Activated T-helper 1 cell treated with anti-CD3 and anti-CD28 coated beads, Interleukin-12 subunit alpha, Interleukin-12 subunit beta, Interleukin-2, Interleukin-4 antibody, amounts not matched to agents 30 ng/mL and 10 ng/mL and 1 ng/mL, durations not matched to agents 14 hours and 24 hours and 36 hours (primary cell): ENCODE data around the gene PRKAG3. TPM values are rescaled to one million over a fixed set of nuclear protein-coding genes. Genes with fewer than 3 reads are reported as not detected.

ENCODE experiments used
- DNase-seq: peaks from one replicate; pipeline ENCODE4 v3.0.0; 2021; ENCODE audit warnings: low spot score
- H3K27ac Mint-ChIP-seq: one replicate; pipeline ENCODE4 v1.8.0; 2021; ENCODE audit warnings: mild to moderate bottlenecking, mixed read lengths
- H3K27me3 Mint-ChIP-seq: one replicate; pipeline ENCODE4 v1.8.0; 2022; ENCODE audit warnings: mild to moderate bottlenecking, moderate library complexity, mixed read lengths; ENCODE audit not compliant: insufficient read depth
- H3K36me3 Mint-ChIP-seq: one replicate; pipeline ENCODE4 v1.8.0; 2021; ENCODE audit warnings: low read depth, mixed read lengths
- H3K4me1 Mint-ChIP-seq: one replicate; pipeline ENCODE4 v1.8.0; 2021; ENCODE audit warnings: low read depth, mixed read lengths
- H3K4me3 Mint-ChIP-seq: one replicate; pipeline ENCODE4 v1.8.0; 2021; ENCODE audit warnings: mild to moderate bottlenecking, moderate library complexity, mixed read lengths
- H3K9me3 Mint-ChIP-seq: one replicate; pipeline ENCODE4 v1.8.0; 2021; ENCODE audit warnings: mixed read lengths
- intact Hi-C: fragments of 100-400 bp; cut with micrococcal nuclease; formaldehyde crosslinking; loops from one replicate; pipeline ENCODE4 v1.15.1; 2024
- total RNA-seq: library from RNA; stranded (reverse); gene quantifications from 2 replicates; pipeline ENCODE4 v1.2.3, GENCODE V29; 2022

The PRKAG3 gene
- not detected in 2 replicates for total RNA-seq

DNA sequence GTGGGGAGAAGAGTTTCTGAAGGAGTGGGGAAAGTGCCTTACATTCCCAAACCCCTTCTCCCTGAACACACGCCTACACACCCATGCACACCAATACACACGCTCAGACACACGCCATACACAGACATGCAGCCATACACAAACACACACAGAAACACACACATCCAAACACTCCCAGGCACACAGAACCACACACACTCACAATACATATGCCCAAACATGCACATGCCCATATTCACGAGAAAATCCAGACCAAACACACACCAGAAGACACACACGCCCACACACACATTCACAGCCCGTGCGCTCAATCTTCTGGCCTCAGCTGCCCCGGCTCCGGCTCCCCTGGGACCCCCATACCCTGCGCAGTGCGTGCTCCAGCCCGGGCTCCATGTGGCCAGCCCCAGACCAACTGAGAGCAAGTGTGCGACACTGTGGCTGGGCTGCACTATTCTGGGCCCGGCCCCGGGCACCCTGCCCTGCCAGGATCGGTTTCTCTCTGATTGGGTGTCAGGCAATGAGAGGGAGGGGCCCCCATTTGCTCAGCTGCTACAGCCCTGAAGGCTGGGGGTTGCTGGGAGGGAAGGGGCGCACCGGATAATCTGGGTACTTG, at the start of gene PRKAG3:
Gene PRKAG3 (minus strand): TSS at position 426 of the 613 bp plus-strand sequence.
- Mint-ChIP-seq H3K27ac (no peak within 1 kb of the TSS), H3K4me3 (no peak within 1 kb of the TSS), H3K36me3 (no peaks in the 10 kb centered on the region), H3K27me3 (peaks cover 22% of the 10 kb centered on the region), H3K9me3 (no peaks in the 10 kb centered on the region), H3K4me1 (no peaks in the 10 kb centered on the region)
- intact Hi-C loops: no loop called here
- no peak for DNase-seq

DNA sequence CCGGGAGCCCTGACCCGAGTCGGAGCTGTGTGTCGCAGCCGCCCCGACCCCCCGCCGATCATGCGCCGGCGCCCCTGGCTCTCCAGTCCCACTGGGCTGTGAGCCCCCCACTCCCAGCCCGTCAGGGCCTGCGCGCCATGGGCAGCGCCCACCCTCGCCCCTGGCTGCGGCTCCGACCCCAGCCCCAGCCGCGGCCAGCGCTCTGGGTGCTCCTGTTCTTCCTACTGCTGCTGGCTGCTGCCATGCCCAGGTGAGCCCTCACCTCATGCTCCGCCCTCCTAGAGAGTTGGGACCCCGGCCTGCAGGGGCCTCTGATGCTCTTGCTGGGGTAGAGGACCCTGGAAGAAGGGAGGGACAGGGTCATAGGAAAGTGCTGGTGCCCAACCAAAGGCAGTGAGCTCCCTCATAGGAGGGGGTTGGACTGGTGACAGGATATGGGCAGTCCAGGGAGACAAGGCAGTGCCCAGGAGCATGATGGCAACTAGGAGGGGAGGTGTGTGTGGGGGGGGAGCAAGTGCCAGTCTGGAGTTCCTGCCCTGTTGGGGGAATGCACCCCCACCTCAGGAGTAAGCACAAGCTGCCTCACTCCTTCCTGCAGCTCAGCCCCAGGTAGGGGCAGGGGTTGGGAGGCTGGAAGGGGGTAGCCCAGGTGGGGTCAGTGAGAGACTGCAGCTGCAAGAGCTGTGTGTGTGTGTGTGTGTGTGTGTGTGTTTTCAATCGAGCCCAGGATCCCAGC, 49.4 kb upstream of the PRKAG3 start:
- Mint-ChIP-seq H3K27ac (no peak overlapping the region), H3K27me3 (peaks cover 76% of the 10 kb centered on the region), H3K4me1 (peaks cover 11% of the 10 kb centered on the region), H3K9me3 (no peaks in the 10 kb centered on the region), H3K4me3 (no peak overlapping the region), H3K36me3 (no peaks in the 10 kb centered on the region)
- DNase-seq: no peak
- intact Hi-C loops: no loop called here

DNA sequence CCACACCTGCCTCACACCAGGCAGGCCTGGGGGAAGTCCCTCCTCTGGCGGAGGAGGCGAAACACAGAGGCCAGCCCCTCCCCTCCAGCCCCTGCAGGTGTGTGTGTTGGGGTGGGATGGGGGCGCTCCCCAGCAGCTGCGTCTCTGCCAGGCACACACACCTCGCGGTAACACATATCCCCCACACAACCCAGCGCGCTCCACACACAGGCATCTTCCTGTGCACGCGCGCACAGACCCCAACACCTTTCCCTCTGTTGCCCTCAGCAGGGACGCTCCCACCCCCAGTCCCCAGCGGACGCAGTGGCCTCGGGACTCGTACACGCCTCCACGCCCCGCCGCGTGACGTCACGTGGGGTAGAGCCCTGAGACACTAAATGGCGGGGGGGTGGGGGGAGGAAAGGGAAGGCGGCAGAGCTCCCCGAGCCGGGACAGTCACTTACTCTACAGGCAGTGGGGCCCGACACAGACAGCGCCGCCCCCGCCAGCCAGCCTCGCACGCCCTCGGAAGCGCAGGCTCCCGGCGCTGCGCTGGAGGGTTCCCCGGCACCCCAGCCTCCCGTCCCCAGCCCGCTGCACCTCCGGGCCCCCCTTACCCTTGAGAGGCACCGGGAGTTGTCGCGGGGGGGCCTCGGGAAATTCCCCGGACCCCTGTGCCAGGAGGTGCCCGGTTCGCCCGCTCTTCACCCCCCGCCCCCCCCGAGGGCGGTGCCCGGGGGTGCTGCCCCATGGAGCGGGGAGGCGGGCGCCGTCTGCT, 48.7 kb upstream of the PRKAG3 start, which contains the start of gene WNT10A:
Gene WNT10A (plus strand): TSS at position 751 of the 757 bp plus-strand sequence. CDS start 144 bp downstream, outside the sequence.
- Mint-ChIP-seq H3K27me3 (peaks cover 77% of the 10 kb centered on the region), H3K4me1 (peaks cover 11% of the 10 kb centered on the region), H3K9me3 (no peaks in the 10 kb centered on the region), H3K27ac (no peak within 1 kb of the TSS), H3K4me3 (peak within 1 kb of the TSS; percentile 61), H3K36me3 (no peaks in the 10 kb centered on the region)
- peak; percentile 9 for DNase-seq
- intact Hi-C loops: no loop called here

DNA sequence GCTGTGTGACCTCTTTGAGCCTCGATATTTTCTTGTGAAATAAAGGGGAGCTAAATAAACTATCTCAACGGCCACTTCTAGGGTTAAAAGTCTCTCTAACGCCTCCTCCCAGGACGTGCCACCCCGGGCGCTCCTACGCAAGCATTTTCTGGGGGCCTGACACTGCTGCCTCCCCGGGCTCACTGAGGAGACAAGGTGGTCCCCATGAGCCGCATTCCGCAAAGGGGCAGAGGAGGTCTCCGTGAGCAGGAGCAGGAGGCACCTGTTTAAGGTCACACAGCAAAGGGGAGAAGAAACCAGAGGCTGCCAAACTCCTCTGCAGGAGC, 48.1 kb upstream of the PRKAG3 start:
- Mint-ChIP-seq H3K4me3 (peak overlapping the region; percentile 61), H3K36me3 (no peaks in the 10 kb centered on the region), H3K27me3 (peaks cover 75% of the 10 kb centered on the region), H3K9me3 (no peaks in the 10 kb centered on the region), H3K4me1 (peaks cover 11% of the 10 kb centered on the region), H3K27ac (no peak overlapping the region)
- intact Hi-C loops: no loop called here
- DNase-seq: no peak

DNA sequence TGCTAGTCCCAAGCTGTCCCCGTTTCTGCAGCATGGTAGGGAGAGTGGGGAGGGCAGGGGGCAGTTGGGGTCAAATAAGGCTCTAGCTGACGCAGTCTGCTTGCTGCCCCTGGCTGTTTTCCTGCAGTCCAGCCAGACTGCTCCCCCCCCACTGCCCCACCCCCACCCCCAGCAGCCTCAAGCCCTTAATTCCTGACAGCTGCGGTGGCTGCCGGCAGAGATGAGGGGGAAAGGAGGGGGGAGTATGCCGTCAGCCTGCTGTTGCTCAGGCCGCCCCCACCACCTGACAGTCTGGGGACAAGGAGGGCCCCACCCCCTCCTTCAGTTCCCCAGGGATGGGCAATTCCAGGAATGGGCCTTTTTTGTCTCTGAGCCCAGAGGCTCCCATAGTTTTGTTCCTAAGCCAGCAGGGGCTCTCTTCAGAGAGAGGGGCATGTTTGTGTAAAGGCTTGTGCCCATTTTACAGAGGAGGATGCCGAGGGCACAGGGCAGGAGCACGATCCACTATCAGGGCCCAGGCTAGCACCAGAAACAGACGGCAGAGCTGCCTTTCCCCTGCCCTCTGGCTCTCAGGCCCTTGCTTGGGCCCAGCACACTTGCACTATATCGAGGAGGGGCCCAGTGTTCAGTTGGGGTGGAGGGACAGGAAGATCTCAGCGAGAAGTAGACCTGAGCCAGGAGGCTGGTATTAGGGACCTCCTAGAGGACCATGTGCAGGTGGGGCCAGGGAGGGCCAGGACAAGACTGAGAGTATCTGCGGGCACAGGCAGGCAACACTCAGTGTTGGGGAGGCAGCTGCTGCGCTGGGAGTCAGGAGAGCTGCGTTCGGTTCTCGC, 47.5 kb upstream of the PRKAG3 start:
- no peaks in the 10 kb centered on the region for H3K9me3 Mint-ChIP-seq
- DNase-seq: no peak
- no peaks in the 10 kb centered on the region for H3K36me3 Mint-ChIP-seq
- no peak overlapping the region for H3K27ac Mint-ChIP-seq
- no peak overlapping the region for H3K4me3 Mint-ChIP-seq
- peaks cover 11% of the 10 kb centered on the region for H3K4me1 Mint-ChIP-seq
- intact Hi-C loops: no loop called here
- peaks cover 75% of the 10 kb centered on the region for H3K27me3 Mint-ChIP-seq

DNA sequence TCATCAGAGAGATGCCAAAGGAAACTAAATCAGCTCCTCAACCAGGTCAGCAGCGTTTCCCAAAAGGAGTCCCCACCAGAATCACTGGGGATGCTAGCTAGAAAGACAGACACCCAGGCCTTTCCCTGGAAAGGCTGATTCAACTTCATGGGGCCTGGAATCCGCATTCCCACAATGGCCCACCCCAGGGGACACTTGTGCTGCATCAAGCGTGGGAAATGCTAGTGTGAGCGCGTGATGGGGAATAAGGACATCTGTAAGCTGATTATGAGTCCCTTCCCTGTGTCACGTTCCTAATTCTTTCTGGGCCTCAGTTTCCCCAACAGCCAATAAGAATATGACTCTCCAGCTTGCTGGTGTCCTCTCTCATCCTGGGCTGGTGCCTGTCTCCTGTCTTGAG, 46.9 kb upstream of the PRKAG3 start:
- Mint-ChIP-seq H3K9me3 (no peaks in the 10 kb centered on the region), H3K4me3 (no peak overlapping the region), H3K27ac (no peak overlapping the region), H3K4me1 (peaks cover 11% of the 10 kb centered on the region), H3K36me3 (no peaks in the 10 kb centered on the region), H3K27me3 (peaks cover 74% of the 10 kb centered on the region)
- no peak for DNase-seq
- intact Hi-C loops: no loop called here

DNA sequence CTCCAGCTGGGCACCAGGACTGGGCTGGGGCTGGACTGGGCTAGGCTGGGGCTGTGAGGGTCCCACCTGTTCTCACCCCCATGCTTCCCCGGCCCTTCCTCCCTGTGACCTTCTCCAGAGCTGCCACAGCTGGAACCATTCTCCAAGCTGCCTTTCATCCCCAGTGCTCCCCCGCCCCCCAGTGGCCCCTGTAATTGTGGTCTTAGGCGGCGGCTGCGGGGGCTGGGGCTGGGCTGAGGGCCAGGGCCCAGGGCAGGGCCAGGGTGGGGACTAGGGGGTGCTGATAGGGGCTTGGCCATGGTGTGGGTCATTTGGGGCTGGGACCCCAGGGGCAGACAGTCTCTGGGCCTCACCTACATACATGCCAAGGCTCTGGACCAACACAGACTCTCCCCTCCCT, 46.3 kb upstream of the PRKAG3 start:
- Mint-ChIP-seq H3K9me3 (no peaks in the 10 kb centered on the region), H3K4me1 (peaks cover 11% of the 10 kb centered on the region), H3K27ac (no peak overlapping the region), H3K27me3 (peaks cover 73% of the 10 kb centered on the region), H3K4me3 (no peak overlapping the region), H3K36me3 (no peaks in the 10 kb centered on the region)
- intact Hi-C loops: loop anchor here (2.0 kb wide), 2 partner anchors 83 to 103 kb away; no protein-coding TSS in a partner anchor
- DNase-seq: no peak

DNA sequence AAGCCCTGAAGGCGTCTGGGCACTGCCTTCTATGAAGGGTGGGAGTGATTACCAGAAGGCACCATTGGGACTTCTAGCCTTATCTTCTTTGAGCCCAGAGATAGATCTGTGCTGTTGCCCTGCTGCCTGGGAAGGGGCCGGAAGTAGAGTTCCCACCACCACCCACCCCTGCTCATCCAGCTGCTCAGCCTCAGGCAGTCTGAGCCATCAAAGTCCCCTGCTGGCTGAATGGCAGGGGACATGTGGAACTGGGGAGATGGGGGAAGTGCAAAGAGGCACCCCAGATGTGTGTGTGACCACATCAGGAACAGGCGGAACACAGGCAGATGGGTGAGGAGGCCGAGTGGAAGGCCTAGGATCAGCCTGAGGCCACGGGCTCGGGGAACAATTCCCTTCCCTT, 45.7 kb upstream of the PRKAG3 start:
- no peak for DNase-seq
- Mint-ChIP-seq H3K4me3 (no peak overlapping the region), H3K9me3 (no peaks in the 10 kb centered on the region), H3K27ac (no peak overlapping the region), H3K4me1 (peaks cover 11% of the 10 kb centered on the region), H3K36me3 (no peaks in the 10 kb centered on the region), H3K27me3 (peaks cover 72% of the 10 kb centered on the region)
- intact Hi-C loops: loop anchor here (2.0 kb wide), 2 partner anchors 83 to 103 kb away; no protein-coding TSS in a partner anchor

DNA sequence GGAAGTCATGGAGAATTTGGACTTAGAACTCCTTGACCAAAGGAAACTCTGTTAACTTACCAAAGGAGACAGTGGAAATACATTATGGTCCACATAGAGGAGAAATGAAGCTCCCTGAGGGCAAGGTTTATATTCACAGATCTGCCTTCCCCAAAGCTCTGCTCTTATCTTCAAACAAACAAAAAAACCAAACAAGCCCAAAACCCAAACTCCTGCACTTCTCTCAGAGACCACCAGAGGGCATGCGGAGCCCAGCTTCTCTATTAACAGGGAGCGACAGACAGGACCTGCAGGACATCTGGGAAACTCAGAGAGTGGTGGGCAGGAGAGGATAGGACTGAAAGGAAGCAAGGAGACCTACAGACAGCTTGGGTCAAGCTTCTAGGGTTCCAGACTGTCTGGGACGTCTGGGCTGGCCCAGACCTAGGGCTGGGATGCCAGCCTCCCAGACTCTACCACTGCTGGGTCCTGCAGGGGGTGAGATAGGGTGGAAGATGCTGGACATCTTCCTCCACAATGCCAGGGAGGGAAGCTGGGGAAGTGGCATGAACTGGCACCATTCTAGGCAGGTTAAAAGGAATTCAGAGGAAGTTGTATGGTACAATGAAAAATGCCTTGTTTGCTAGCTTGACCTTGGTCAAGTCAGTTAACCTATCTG, 45.1 kb upstream of the PRKAG3 start:
- intact Hi-C loops: loop anchor here (1.0 to 2.0 kb wide), 3 partner anchors 22 to 104 kb away; no protein-coding TSS in a partner anchor
- H3K27me3 Mint-ChIP-seq: peaks cover 73% of the 10 kb centered on the region
- H3K27ac Mint-ChIP-seq: no peak overlapping the region

DNA sequence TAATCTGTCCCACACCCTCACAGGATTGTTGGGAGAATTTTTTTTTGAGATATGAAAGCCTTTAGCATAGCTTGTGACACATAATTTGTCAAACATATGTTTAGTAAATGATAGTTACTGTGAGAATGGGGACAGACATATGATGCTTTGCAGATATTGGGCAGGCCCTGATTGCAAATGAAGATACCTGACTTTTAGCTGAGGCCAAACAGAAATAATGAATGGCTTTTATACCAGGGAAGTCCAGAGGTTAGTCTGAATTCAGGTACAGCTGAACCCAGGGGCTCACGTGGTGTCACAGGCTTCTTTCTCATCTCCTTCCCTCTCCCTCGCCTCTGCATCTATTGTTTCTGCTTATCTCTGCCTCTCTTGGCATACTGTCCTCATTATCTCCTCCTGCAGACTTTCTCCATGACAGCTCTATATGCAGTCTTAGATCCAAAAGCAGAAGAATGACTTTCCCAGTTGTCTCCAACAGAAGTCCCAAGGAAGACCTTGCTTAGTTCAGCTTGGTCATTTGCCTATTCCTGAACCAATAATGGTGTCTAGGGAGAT, 44.2 kb upstream of the PRKAG3 start:
- Mint-ChIP-seq H3K9me3 (no peaks in the 10 kb centered on the region), H3K27ac (no peak overlapping the region), H3K36me3 (no peaks in the 10 kb centered on the region), H3K4me1 (peaks cover 18% of the 10 kb centered on the region), H3K4me3 (no peak overlapping the region), H3K27me3 (peaks cover 68% of the 10 kb centered on the region)
- no peak for DNase-seq
- intact Hi-C loops: loop anchor here (1.0 to 2.0 kb wide), 3 partner anchors 23 to 105 kb away; no protein-coding TSS in a partner anchor

More for the DNA sequence above, 45.1 kb upstream of the PRKAG3 start:
- DNase-seq: peak; percentile 48
- Mint-ChIP-seq H3K4me3 (no peak overlapping the region), H3K4me1 (peaks cover 16% of the 10 kb centered on the region), H3K36me3 (no peaks in the 10 kb centered on the region), H3K9me3 (no peaks in the 10 kb centered on the region)

DNA sequence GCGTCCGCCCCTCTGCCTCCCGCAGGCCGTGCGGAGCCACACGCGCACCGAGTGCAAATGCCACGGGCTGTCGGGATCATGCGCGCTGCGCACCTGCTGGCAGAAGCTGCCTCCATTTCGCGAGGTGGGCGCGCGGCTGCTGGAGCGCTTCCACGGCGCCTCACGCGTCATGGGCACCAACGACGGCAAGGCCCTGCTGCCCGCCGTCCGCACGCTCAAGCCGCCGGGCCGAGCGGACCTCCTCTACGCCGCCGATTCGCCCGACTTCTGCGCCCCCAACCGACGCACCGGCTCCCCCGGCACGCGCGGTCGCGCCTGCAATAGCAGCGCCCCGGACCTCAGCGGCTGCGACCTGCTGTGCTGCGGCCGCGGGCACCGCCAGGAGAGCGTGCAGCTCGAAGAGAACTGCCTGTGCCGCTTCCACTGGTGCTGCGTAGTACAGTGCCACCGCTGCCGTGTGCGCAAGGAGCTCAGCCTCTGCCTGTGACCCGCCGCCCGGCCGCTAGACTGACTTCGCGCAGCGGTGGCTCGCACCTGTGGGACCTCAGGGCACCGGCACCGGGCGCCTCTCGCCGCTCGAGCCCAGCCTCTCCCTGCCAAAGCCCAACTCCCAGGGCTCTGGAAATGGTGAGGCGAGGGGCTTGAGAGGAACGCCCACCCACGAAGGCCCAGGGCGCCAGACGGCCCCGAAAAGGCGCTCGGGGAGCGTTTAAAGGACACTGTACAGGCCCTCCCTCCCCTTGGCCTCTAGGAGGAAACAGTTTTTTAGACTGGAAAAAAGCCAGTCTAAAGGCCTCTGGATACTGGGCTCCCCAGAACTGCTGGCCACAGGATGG, 42.0 kb upstream of the PRKAG3 start:
- Mint-ChIP-seq H3K27ac (no peak overlapping the region), H3K27me3 (peaks cover 76% of the 10 kb centered on the region), H3K4me3 (no peak overlapping the region), H3K9me3 (no peaks in the 10 kb centered on the region), H3K4me1 (peaks cover 7% of the 10 kb centered on the region), H3K36me3 (no peaks in the 10 kb centered on the region)
- no peak for DNase-seq
- intact Hi-C loops: no loop called here
